Nephron progenitor cell (in vitro differentiated cells): ENCODE data around the gene CHST4.

Experiments
- DNase-seq: peaks from one replicate; pipeline ENCODE4 v3.0.0; 2021
- H3K27ac Mint-ChIP-seq: 2 replicates; pipeline ENCODE4 v1.8.0; 2021; ENCODE audit warnings: mild to moderate bottlenecking, moderate library complexity, mixed read lengths
- H3K27me3 Mint-ChIP-seq: 2 replicates; pipeline ENCODE4 v1.8.0; 2021; ENCODE audit warnings: mild to moderate bottlenecking, low read depth, mixed read lengths; ENCODE audit not compliant: poor library complexity
- H3K36me3 Mint-ChIP-seq: 2 replicates; pipeline ENCODE4 v1.8.0; 2021; ENCODE audit warnings: low read depth, mixed read lengths
- H3K4me1 Mint-ChIP-seq: 2 replicates; pipeline ENCODE4 v1.8.0; 2021; ENCODE audit warnings: mixed read lengths
- H3K4me3 Mint-ChIP-seq: 2 replicates; pipeline ENCODE4 v1.8.0; 2021; ENCODE audit warnings: mild to moderate bottlenecking, moderate library complexity, mixed read lengths
- H3K9me3 Mint-ChIP-seq: 2 replicates; pipeline ENCODE4 v1.8.0; 2021; ENCODE audit warnings: mild to moderate bottlenecking, moderate library complexity, mixed read lengths
- TF ChIP-seq, protein P1 (sequence below): fragments of 200-600 bp; sonication (generic); IDR thresholded peaks from 2 replicates; pipeline ENCODE4 v1.5.0; 2021; ENCODE audit warnings: antibody characterized with exemption

Gene CHST4

GRCh38 chr16:71507061-71507460 is 19.2 kb upstream of the CHST4 start:
- Mint-ChIP-seq H3K27ac (no peak overlapping the region), H3K4me1 (no peaks in the 10 kb centered on the region), H3K4me3 (no peak overlapping the region), H3K36me3 (no peaks in the 10 kb centered on the region), H3K27me3 (peaks cover 38% of the 10 kb centered on the region), H3K9me3 (peaks cover 9% of the 10 kb centered on the region)
- TF ChIP-seq, protein P1, sequence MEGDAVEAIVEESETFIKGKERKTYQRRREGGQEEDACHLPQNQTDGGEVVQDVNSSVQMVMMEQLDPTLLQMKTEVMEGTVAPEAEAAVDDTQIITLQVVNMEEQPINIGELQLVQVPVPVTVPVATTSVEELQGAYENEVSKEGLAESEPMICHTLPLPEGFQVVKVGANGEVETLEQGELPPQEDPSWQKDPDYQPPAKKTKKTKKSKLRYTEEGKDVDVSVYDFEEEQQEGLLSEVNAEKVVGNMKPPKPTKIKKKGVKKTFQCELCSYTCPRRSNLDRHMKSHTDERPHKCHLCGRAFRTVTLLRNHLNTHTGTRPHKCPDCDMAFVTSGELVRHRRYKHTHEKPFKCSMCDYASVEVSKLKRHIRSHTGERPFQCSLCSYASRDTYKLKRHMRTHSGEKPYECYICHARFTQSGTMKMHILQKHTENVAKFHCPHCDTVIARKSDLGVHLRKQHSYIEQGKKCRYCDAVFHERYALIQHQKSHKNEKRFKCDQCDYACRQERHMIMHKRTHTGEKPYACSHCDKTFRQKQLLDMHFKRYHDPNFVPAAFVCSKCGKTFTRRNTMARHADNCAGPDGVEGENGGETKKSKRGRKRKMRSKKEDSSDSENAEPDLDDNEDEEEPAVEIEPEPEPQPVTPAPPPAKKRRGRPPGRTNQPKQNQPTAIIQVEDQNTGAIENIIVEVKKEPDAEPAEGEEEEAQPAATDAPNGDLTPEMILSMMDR: no peak
- DNase-seq: no peak

GRCh38 chr16:71513302-71513701 is 12.9 kb upstream of the CHST4 start:
- no peaks in the 10 kb centered on the region for H3K36me3 Mint-ChIP-seq
- TF ChIP-seq, protein P1: no peak
- H3K27me3 Mint-ChIP-seq: peaks cover 36% of the 10 kb centered on the region
- no peak for DNase-seq
- no peak overlapping the region for H3K4me3 Mint-ChIP-seq
- H3K27ac Mint-ChIP-seq: no peak overlapping the region
- H3K4me1 Mint-ChIP-seq: peaks cover 10% of the 10 kb centered on the region
- peaks cover 9% of the 10 kb centered on the region for H3K9me3 Mint-ChIP-seq

DNA sequence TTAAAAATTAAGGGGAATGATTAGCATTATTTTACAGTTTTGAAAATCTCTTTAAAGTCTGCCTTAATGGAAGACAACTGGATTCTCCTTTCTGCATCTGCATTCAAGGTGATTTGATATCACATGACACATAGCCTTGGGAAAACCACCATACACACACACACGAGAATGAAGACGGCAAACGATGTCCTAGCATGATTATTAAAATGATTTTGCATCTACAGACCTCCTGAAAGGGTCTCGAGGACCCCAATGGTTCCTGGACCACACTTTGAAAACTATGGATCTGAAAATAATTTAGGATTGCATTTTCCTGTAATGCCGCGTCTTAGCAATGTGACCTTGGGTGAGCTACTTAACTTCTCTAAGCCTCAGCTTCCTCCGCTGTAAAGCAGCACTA is 11.8 kb upstream of the CHST4 start:
- TF ChIP-seq, protein P1: no peak
- Mint-ChIP-seq H3K9me3 (peaks cover 9% of the 10 kb centered on the region), H3K27ac (no peak overlapping the region)

GRCh38 chr16:71515026-71515425 is 11.2 kb upstream of the CHST4 start:
- Mint-ChIP-seq H3K27ac (no peak overlapping the region), H3K9me3 (peaks cover 9% of the 10 kb centered on the region), H3K27me3 (peaks cover 30% of the 10 kb centered on the region), H3K4me1 (peaks cover 10% of the 10 kb centered on the region), H3K36me3 (no peaks in the 10 kb centered on the region), H3K4me3 (no peak overlapping the region)
- no peak for DNase-seq
- TF ChIP-seq, protein P1: no peak

More for the DNA sequence above, 11.8 kb upstream of the CHST4 start:
- Mint-ChIP-seq H3K4me3 (no peak overlapping the region), H3K4me1 (peaks cover 10% of the 10 kb centered on the region), H3K27me3 (peaks cover 31% of the 10 kb centered on the region), H3K36me3 (no peaks in the 10 kb centered on the region)
- DNase-seq: no peak

- H3K27me3 Mint-ChIP-seq: peaks cover 55% of the 10 kb centered on the region
- H3K27ac Mint-ChIP-seq: no peak overlapping the region
- DNase-seq: no peak
- TF ChIP-seq, protein P1: no peak
- peaks cover 10% of the 10 kb centered on the region for H3K4me1 Mint-ChIP-seq
- H3K9me3 Mint-ChIP-seq: no peaks in the 10 kb centered on the region
- no peaks in the 10 kb centered on the region for H3K36me3 Mint-ChIP-seq
- no peak overlapping the region for H3K4me3 Mint-ChIP-seq
These were observed 5.7 kb upstream of the CHST4 start for GRCh38 chr16:71520550-71520949.

DNA sequence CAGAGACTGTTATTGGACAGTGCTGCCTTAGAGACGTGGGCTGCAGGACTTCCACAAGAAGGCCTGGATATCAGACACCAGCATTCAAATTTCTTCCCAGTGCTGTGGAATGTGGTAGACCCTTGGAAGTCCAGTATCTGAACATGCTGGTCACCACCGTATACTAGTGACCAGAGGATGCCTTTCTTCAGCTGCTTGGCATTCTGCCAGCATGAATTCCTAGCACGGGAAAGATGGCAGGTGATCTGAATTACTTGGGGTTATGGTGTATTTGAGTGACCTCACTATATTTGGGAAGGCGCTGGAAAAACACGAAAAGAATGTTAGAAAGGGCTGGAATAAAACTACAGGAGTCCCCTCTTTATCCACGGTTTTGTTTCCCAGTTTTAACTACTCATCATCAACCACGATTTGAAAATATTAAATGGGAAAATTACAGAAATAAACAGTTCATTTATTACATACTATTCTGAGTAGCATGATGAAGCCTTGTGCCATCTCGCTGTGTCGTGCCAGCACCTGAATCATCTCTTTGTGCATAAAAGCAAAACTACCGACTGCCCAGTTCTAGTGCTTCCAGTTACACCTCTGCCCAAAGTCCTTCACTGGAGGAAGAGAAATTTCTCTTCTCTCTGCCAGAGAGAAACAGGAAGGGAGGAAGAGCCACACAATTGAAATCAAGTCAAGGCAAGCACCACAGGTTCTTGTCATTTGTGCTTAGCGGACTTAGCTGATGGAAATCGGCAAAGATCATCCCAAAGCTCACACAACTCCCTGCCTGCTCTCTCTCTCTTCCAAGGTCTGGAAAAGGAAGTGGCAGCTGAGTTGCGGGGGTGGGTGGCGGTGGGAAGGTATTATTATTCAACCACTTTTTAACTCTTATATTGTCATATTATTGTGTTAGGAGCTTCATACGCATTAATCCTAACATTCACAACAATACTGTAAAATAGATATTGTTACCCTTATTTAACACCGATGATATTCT is 1.4 kb upstream of the CHST4 start:
- TF ChIP-seq, protein P1: no peak
- Mint-ChIP-seq H3K27ac (no peak overlapping the region), H3K27me3 (peaks cover 67% of the 10 kb centered on the region), H3K4me1 (peaks cover 40% of the 10 kb centered on the region), H3K36me3 (no peaks in the 10 kb centered on the region), H3K4me3 (peak overlapping the region; percentile 83), H3K9me3 (no peaks in the 10 kb centered on the region)
- no peak for DNase-seq
